ENCODE data around the gene SPNS3. TPM values are rescaled to one million over a fixed set of nuclear protein-coding genes. Genes with fewer than 3 reads are reported as not detected.

Gene SPNS3
- total and polyA plus RNA-seq, 9 of the 15 experiments (the other 6 are each of a cell fraction or from before 2014, with no cell fraction given) = not detected

DNA sequence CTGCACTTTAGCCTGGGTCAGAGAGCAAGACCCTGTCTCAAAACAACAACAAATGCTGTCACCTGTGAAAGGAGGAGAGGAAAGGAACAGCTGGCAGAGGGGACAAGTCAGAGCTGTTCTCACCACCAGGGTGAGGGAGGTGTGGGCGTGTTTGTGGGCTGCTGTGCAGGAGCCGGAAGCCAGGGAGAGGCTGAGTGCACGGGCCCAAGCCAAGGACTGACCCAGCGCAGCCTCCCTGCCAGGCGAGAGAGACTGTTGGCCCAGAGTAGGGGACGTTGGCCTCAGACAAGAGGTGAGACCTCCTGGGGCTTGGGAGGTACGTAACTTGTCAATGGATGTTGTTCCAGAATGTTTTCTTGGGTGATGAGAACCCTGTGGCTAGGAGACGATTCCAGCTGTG, 75.7 kb downstream of the SPNS3 start (continued):
- TF ChIP-seq, protein P1, sequence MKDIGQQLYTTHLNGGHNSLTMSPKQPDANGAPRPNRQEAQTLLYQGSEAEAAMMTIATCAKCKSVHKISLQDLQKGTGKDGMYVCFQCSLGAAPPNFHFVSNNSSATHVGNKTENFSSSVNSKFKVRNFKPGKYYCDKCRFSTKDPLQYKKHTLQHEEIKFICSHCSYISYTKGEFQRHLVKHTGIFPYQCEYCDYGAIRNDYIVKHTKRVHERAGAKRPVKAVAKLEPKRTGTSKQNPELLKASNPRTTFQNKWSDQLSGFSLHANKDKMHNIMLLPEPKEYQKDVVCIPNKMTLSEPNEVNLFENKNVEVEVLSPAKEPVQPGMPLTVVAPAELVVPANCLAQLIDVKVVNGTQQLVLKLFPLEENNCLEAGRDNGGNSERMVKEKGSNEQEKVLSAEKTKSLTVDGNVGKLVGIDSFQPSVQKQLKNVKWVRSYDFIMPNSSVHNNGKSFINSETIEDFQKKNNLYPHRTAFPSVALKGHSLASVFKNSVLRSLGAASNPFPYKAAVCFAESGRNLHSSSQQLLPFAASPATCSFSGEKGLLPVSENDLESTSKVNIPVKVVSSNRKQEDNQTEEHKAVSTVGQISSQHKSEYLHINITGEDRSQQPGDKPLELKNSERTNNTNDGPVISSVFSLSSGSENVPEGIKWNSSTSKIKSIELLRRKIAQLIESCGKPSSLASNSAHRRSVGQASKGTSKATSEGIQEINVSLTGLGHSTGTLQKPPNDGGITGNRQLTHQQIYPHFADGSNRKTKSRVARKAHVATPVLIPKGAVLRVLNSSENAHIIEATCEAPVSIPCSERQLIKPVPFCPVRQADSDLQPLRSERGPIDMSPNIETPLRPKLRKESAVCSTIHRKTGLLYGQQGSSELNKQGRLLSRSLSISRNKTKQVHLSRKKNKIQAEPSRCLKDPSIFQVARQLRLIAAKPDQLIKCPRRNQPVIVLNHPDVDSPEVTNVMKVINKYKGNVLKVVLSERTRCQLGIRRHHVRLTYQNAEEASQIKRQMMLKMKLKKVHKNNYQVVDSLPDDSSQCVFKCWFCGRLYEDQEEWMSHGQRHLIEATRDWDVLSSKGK (CRISPR knock-in tag; IDR thresholded peaks at IDR 0.05) = no peak
- TF ChIP-seq, protein P2, sequence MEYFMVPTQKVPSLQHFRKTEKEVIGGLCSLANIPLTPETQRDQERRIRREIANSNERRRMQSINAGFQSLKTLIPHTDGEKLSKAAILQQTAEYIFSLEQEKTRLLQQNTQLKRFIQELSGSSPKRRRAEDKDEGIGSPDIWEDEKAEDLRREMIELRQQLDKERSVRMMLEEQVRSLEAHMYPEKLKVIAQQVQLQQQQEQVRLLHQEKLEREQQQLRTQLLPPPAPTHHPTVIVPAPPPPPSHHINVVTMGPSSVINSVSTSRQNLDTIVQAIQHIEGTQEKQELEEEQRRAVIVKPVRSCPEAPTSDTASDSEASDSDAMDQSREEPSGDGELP (CRISPR knock-in tag; IDR thresholded peaks at IDR 0.05; ENCODE audit: borderline replicate concordance) = no peak
- no peak for TF ChIP-seq ZNF639 (CRISPR knock-in tag; conservative IDR thresholded peaks at IDR 0.05 in 1 of 2, IDR thresholded peaks at IDR 0.05 in 1 of 2)
- TF ChIP-seq GABPB2 (CRISPR knock-in tag; conservative IDR thresholded peaks at IDR 0.05) = no peak
- TF ChIP-seq NR3C1 (CRISPR knock-in tag; IDR thresholded peaks at IDR 0.05) = no peak
- TF ChIP-seq ZFP1 (CRISPR knock-in tag; IDR thresholded peaks at IDR 0.05) = no peak

All from K562 (cell line).